Neural cell (in vitro differentiated cells): Measurements from ENCODE around the gene ZNF396. TPM values are rescaled to one million over a fixed set of nuclear protein-coding genes. Genes with fewer than 3 reads are reported as not detected.

Source experiments
- H2AFZ ChIP-seq: fragments of 200-600, 300-800 bp; sonication (generic), shearing (Covaris generic); 2 replicates; pipeline ENCODE4 v1.6.0; 2014; ENCODE audit warnings: low read depth, mild to moderate bottlenecking, antibody characterized with exemption, low read length, moderate library complexity
- H3F3A ChIP-seq: fragments of 200-600 bp; shearing (Covaris generic); 2 replicates; pipeline ENCODE4 v1.6.1; 2016; ENCODE audit warnings: mild to moderate bottlenecking, moderate library complexity, mixed read lengths, antibody characterized with exemption, low read length; ENCODE audit not compliant: insufficient read depth, poor library complexity, severe bottlenecking
- H3K27ac ChIP-seq: fragments of 200-600, 300-800 bp; sonication (generic), shearing (Covaris generic); 2 replicates; pipeline ENCODE4 v1.5.1; 2014; ENCODE audit warnings: mild to moderate bottlenecking, low read length, moderate library complexity
- H3K27me3 ChIP-seq: fragments of 300-800, 200-600 bp; sonication (generic), shearing (Covaris generic); 2 replicates; pipeline ENCODE4 v1.6.0; 2014; ENCODE audit warnings: mild to moderate bottlenecking, low read depth, low read length, moderate library complexity; ENCODE audit not compliant: insufficient read depth
- H3K36me3 ChIP-seq: fragments of 300-800, 200-600 bp; sonication (generic), shearing (Covaris generic); 2 replicates; pipeline ENCODE4 v1.5.1; 2014; ENCODE audit warnings: mild to moderate bottlenecking, antibody characterized with exemption, low read length, moderate library complexity; ENCODE audit not compliant: insufficient read depth
- H3K4me2 ChIP-seq: fragments of 300-800, 200-600 bp; sonication (generic), shearing (Covaris generic); 2 replicates; pipeline ENCODE4 v1.6.0; 2014; ENCODE audit warnings: mild to moderate bottlenecking, low read length
- H3K4me3 ChIP-seq: fragments of 300-800, 200-600 bp; sonication (generic), shearing (Covaris generic); 2 replicates; pipeline ENCODE4 v1.5.1; 2014; ENCODE audit warnings: mild to moderate bottlenecking, low read length, moderate library complexity
- H3K79me2 ChIP-seq: fragments of 200-600 bp; shearing (Covaris generic); replicated peaks from 2 replicates; pipeline ENCODE4 v1.6.0; 2014; ENCODE audit warnings: mild to moderate bottlenecking, low read length, moderate library complexity; ENCODE audit not compliant: insufficient read depth
- H3K9ac ChIP-seq: fragments of 300-800, 200-600 bp; sonication (generic), shearing (Covaris generic); 2 replicates; pipeline ENCODE4 v1.6.1; 2016; ENCODE audit warnings: mild to moderate bottlenecking, low read length, mixed read lengths
- H3K9me2 ChIP-seq: fragments of 200-600 bp; shearing (Covaris generic); 2 replicates; pipeline ENCODE4 v1.6.1; 2016; ENCODE audit warnings: mild to moderate bottlenecking, low read length, mixed read lengths; ENCODE audit not compliant: insufficient read depth
- H3K9me3 ChIP-seq: fragments of 200-600, 300-800 bp; sonication (generic), shearing (Covaris generic); 2 replicates; pipeline ENCODE4 v1.6.1; 2016; ENCODE audit warnings: mild to moderate bottlenecking, mixed run types, low read length, moderate library complexity, mixed read lengths
- H4K20me1 ChIP-seq: fragments of 200-600 bp; shearing (Covaris generic); 2 replicates; pipeline ENCODE4 v1.6.1; 2016; ENCODE audit warnings: mild to moderate bottlenecking, mixed run types; ENCODE audit not compliant: insufficient read depth
- EP300 ChIP-seq: fragments of 450-650 bp; conservative IDR thresholded peaks from 2 replicates; pipeline ENCODE4 v1.6.1; 2014; ENCODE audit warnings: antibody characterized with exemption, mild to moderate bottlenecking, moderate library complexity; ENCODE audit not compliant: poor library complexity, severe bottlenecking
- EZH2 ChIP-seq: fragments of 200-600, 300-800 bp; shearing (Covaris generic), sonication (generic); IDR thresholded peaks from 2 replicates; pipeline ENCODE4 v1.6.1; 2014; ENCODE audit warnings: antibody characterized with exemption, low read length, borderline replicate concordance, mild to moderate bottlenecking; ENCODE audit not compliant: insufficient read depth, poor library complexity, severe bottlenecking
- MXI1 ChIP-seq: fragments of 450-650 bp; conservative IDR thresholded peaks from 2 replicates; pipeline ENCODE4 v1.6.1; 2014; ENCODE audit warnings: antibody characterized with exemption, mild to moderate bottlenecking; ENCODE audit not compliant: poor library complexity, severe bottlenecking
- POLR2AphosphoS5 ChIP-seq: IDR thresholded peaks from 2 replicates; pipeline ENCODE4 v1.6.1; 2012
- RAD21 ChIP-seq: fragments of 450-650 bp; conservative IDR thresholded peaks from 2 replicates; pipeline ENCODE4 v1.6.1; 2014; ENCODE audit warnings: antibody characterized with exemption, mild to moderate bottlenecking, moderate library complexity
- REST ChIP-seq: IDR thresholded peaks from 2 replicates; pipeline ENCODE4 v1.6.1; 2012; ENCODE audit warnings: borderline replicate concordance
- SMC3 ChIP-seq: fragments of 450-650 bp; conservative IDR thresholded peaks from 2 replicates; pipeline ENCODE4 v1.6.1; 2014; ENCODE audit warnings: antibody characterized with exemption, mild to moderate bottlenecking, moderate library complexity; ENCODE audit not compliant: poor library complexity
- TAF1 ChIP-seq: IDR thresholded peaks from 2 replicates; pipeline ENCODE4 v1.6.1; 2012; ENCODE audit warnings: low read depth
- polyA plus RNA-seq: library from polyadenylated mRNA; depleted of rRNA; stranded (reverse); fragments of >200 nt; gene quantifications from 2 replicates; pipeline ENCODE4 v1.2.3, GENCODE V29; 2014
- TF ChIP-seq, protein P1 (sequence below): fragments of 450-650 bp; IDR thresholded peaks from 2 replicates; pipeline ENCODE4 v1.5.1; 2014; ENCODE audit warnings: antibody characterized with exemption, mild to moderate bottlenecking, moderate library complexity; ENCODE audit not compliant: poor library complexity, severe bottlenecking

Gene ZNF396
- polyA plus RNA-seq, 1 donor from 2014 or later: 0.92 TPM

DNA sequence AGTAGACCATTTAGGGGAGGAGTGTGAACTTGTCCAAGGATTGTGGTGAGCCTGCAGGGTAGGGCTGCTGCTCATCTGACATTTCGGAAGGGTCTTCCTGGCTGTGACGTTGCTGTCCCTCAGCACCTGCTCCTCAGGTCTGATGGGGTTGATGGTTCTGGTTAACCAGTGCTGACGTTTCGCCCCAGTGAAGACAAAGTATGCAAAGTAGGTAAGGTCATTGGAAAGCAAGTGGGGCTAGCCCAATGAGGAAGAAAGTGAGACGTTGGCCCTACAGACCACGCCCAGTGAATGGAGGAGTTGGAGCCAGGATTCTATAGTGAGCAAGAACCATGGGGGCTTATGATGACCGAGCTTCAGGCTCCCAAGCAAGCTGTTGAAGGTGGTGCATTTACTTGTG, 33.4 kb upstream of the ZNF396 start:
- H3K27ac ChIP-seq: no peak overlapping the region
- no peak for TF ChIP-seq REST
- TF ChIP-seq TAF1: no peak
- no peak for TF ChIP-seq RAD21
- no peak for TF ChIP-seq MXI1
- TF ChIP-seq, protein P1, sequence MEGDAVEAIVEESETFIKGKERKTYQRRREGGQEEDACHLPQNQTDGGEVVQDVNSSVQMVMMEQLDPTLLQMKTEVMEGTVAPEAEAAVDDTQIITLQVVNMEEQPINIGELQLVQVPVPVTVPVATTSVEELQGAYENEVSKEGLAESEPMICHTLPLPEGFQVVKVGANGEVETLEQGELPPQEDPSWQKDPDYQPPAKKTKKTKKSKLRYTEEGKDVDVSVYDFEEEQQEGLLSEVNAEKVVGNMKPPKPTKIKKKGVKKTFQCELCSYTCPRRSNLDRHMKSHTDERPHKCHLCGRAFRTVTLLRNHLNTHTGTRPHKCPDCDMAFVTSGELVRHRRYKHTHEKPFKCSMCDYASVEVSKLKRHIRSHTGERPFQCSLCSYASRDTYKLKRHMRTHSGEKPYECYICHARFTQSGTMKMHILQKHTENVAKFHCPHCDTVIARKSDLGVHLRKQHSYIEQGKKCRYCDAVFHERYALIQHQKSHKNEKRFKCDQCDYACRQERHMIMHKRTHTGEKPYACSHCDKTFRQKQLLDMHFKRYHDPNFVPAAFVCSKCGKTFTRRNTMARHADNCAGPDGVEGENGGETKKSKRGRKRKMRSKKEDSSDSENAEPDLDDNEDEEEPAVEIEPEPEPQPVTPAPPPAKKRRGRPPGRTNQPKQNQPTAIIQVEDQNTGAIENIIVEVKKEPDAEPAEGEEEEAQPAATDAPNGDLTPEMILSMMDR: no peak
- no peak for TF ChIP-seq EZH2
- no peak for TF ChIP-seq SMC3
- TF ChIP-seq POLR2AphosphoS5: no peak
- TF ChIP-seq EP300: no peak
- no peaks in the 10 kb centered on the region for H3K9me2 ChIP-seq
- no peak overlapping the region for H2AFZ ChIP-seq
- H3K4me3 ChIP-seq: no peak overlapping the region
- H3K36me3 ChIP-seq: no peaks in the 10 kb centered on the region
- H3F3A ChIP-seq: no peaks in the 10 kb centered on the region
- no peak overlapping the region for H3K9ac ChIP-seq
- no peaks in the 10 kb centered on the region for H3K9me3 ChIP-seq
- no peaks in the 10 kb centered on the region for H4K20me1 ChIP-seq
- H3K79me2 ChIP-seq: no peaks in the 10 kb centered on the region
- H3K4me2 ChIP-seq: no peak overlapping the region
- no peaks in the 10 kb centered on the region for H3K27me3 ChIP-seq

- H3K9me2 ChIP-seq: no peaks in the 10 kb centered on the region
- H3K4me3 ChIP-seq: no peak overlapping the region
- H3K36me3 ChIP-seq: no peaks in the 10 kb centered on the region
- no peak overlapping the region for H3K4me2 ChIP-seq
- no peaks in the 10 kb centered on the region for H4K20me1 ChIP-seq
- H2AFZ ChIP-seq: no peak overlapping the region
- no peak overlapping the region for H3K27ac ChIP-seq
- H3K27me3 ChIP-seq: no peaks in the 10 kb centered on the region
- no peaks in the 10 kb centered on the region for H3K79me2 ChIP-seq
- TF ChIP-seq MXI1: no peak
- TF ChIP-seq EP300: no peak
- TF ChIP-seq, protein P1: no peak
- no peak for TF ChIP-seq EZH2
- no peak for TF ChIP-seq TAF1
- TF ChIP-seq POLR2AphosphoS5: no peak
- TF ChIP-seq SMC3: no peak
- TF ChIP-seq RAD21: no peak
- no peak overlapping the region for H3K9ac ChIP-seq
- no peaks in the 10 kb centered on the region for H3F3A ChIP-seq
- H3K9me3 ChIP-seq: no peaks in the 10 kb centered on the region
Observed at GRCh38 chr18:35409911-35410310, 32.8 kb upstream of the ZNF396 start.
